Measurements from ENCODE around the gene ORM1.

Gene ORM1

DNA sequence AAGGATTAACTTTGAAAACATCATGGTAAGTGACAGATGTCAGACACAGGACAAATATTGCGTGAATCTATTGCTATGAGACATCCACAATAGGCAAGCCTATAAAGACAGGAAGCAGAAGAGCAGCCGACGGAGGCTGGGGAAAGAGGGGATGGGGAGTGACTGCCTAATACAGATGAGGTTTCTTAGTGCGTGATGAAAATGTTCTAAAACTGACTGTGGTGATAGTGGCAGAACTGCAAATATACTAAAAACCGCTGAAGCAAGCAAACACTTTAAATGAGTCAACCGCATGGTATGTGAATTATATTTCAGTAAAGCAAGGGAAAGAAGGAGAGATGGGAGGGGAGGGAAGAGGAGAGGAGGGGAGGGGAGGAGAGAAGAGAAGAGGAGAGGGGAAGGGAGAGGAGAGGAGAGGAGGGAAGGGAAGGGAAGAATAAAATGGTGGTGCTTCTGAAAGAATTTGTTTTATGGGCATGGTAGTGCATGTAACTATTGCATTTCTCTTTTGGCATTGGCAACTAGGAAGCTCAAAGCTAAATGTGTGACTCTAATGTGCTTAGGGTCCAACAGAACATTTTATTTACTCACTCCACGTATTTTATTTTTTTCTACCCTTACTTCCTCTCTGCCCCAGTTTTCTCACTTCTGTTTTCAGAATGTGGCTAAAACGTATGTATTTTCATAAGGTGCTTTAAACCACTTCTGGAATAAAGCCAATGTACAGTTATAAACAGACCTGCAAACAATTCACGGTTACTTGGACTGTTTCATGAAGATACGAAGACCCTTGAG is 43.6 kb downstream of the ORM1 start:
- TF ChIP-seq CTCF (IDR thresholded peaks at IDR 0.05; ENCODE audit: borderline replicate concordance, control extremely low read depth, extremely low read depth, insufficient read depth, missing control alignments) = no peak
- in situ Hi-C loops (cut with MboI; ENCODE audit: low sequenced_read_pairs, unreplicated experiment) = no loop called here
- peak; percentile 61 for DNase-seq (ENCODE audit: low spot score)

GRCh38 chr9:114367366-114367765 is 44.5 kb downstream of the ORM1 start:
- in situ Hi-C loops (cut with MboI; ENCODE audit: low sequenced_read_pairs, unreplicated experiment) = no loop called here
- TF ChIP-seq CTCF (IDR thresholded peaks at IDR 0.05; ENCODE audit: borderline replicate concordance, control extremely low read depth, extremely low read depth, insufficient read depth, missing control alignments) = no peak
- DNase-seq (ENCODE audit: low spot score) = no peak

- in situ Hi-C loops (cut with MboI; ENCODE audit: low sequenced_read_pairs, unreplicated experiment) = no loop called here
- no peak for TF ChIP-seq CTCF (IDR thresholded peaks at IDR 0.05; ENCODE audit: borderline replicate concordance, control extremely low read depth, extremely low read depth, insufficient read depth, missing control alignments)
- no peak for DNase-seq (ENCODE audit: low spot score)
Measured at GRCh38 chr9:114367772-114368569, 45.1 kb downstream of the ORM1 start.

- no peak for DNase-seq (ENCODE audit: low spot score)
- TF ChIP-seq CTCF (IDR thresholded peaks at IDR 0.05; ENCODE audit: borderline replicate concordance, control extremely low read depth, extremely low read depth, insufficient read depth, missing control alignments) = no peak
- in situ Hi-C loops (cut with MboI; ENCODE audit: low sequenced_read_pairs, unreplicated experiment) = no loop called here
Measured at GRCh38 chr9:114369216-114370130, 46.6 kb downstream of the ORM1 start.

- no peak for DNase-seq (ENCODE audit: low spot score)
- in situ Hi-C loops (cut with MboI; ENCODE audit: low sequenced_read_pairs, unreplicated experiment) = no loop called here
- TF ChIP-seq CTCF (IDR thresholded peaks at IDR 0.05; ENCODE audit: borderline replicate concordance, control extremely low read depth, extremely low read depth, insufficient read depth, missing control alignments) = no peak
Measured at GRCh38 chr9:114370251-114370967, 47.5 kb downstream of the ORM1 start.
